Prostate gland (tissue), 2 donors: ENCODE measurements around the gene HIVEP3.

ENCODE experiments used
- POLR2A ChIP-seq: fragments of 450-650 bp; IDR thresholded peaks from one replicate; pipeline ENCODE4 v1.6.1; 2016; ENCODE audit warnings: antibody characterized with exemption, mild to moderate bottlenecking
- TF ChIP-seq, protein P1 (sequence below), 4 experiments: fragments of 200-600 bp in 2 of 4; fragments of 450-650 bp in 2 of 4; sonication (generic) in 2 of 4; IDR thresholded peaks; 1 replicate in 3 of 4; 2 replicates in 1 of 4; pipeline ENCODE4 v1.5.1; 2016 to 2019; ENCODE audit warnings: antibody characterized with exemption in 4 of 4, mild to moderate bottlenecking in 2 of 4, moderate library complexity in 2 of 4

GRCh38 chr1:41795205-41795762 is 123.4 kb downstream of the HIVEP3 start:
- TF ChIP-seq POLR2A: no peak
- TF ChIP-seq, protein P1, sequence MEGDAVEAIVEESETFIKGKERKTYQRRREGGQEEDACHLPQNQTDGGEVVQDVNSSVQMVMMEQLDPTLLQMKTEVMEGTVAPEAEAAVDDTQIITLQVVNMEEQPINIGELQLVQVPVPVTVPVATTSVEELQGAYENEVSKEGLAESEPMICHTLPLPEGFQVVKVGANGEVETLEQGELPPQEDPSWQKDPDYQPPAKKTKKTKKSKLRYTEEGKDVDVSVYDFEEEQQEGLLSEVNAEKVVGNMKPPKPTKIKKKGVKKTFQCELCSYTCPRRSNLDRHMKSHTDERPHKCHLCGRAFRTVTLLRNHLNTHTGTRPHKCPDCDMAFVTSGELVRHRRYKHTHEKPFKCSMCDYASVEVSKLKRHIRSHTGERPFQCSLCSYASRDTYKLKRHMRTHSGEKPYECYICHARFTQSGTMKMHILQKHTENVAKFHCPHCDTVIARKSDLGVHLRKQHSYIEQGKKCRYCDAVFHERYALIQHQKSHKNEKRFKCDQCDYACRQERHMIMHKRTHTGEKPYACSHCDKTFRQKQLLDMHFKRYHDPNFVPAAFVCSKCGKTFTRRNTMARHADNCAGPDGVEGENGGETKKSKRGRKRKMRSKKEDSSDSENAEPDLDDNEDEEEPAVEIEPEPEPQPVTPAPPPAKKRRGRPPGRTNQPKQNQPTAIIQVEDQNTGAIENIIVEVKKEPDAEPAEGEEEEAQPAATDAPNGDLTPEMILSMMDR (IDR thresholded peaks at IDR 0.05): peak in 2 of 4 experiments; percentile 29 to 37
